Colonic mucosa (tissue), 4 donors: Measurements from ENCODE around the gene IFRD2. TPM values are rescaled to one million over a fixed set of nuclear protein-coding genes. Genes with fewer than 3 reads are reported as not detected.

ENCODE experiments used
- DNase-seq: peaks from one replicate; pipeline ENCODE4 v3.0.0-alpha.2; 2020
- H3K27ac ChIP-seq: fragments of 200-600 bp; one replicate; pipeline ENCODE4 v1.8.0; 2021
- H3K27me3 ChIP-seq: fragments of 200-600 bp; one replicate; pipeline ENCODE4 v1.8.0; 2021
- H3K36me3 ChIP-seq: fragments of 200-600 bp; one replicate; pipeline ENCODE4 v1.8.0; 2021
- H3K4me1 ChIP-seq: fragments of 200-600 bp; one replicate; pipeline ENCODE4 v1.8.0; 2021; ENCODE audit warnings: mild to moderate bottlenecking
- H3K4me3 ChIP-seq: fragments of 200-600 bp; one replicate; pipeline ENCODE4 v1.8.0; 2021
- H3K9ac ChIP-seq, 2 donors: one replicate each; pipeline ENCODE4 v1.7.0; 2013; ENCODE audit warnings: control low read depth in 2 of 2, low read depth in 2 of 2, low read length in 2 of 2
- H3K9me3 ChIP-seq: fragments of 200-600 bp; one replicate; pipeline ENCODE4 v1.8.0; 2021
- intact Hi-C: fragments of 100-400 bp; cut with DNase I; formaldehyde crosslinking; loops from one replicate; pipeline ENCODE4 v1.14.1; 2022
- total RNA-seq, 2 donors: library from RNA; stranded (reverse); fragmentation: NEBNext Ultra II Directional in 1 of 2; extraction: Animal tissue kit (Norgen Biotek cat#: 25700) in 1 of 2; gene quantifications; one replicate each; pipeline ENCODE4 v1.2.1, GENCODE V29; 2021
- TF ChIP-seq, protein P1 (sequence below): fragments of 200-600 bp; IDR thresholded peaks from one replicate; pipeline ENCODE4 v1.8.0; 2022; ENCODE audit warnings: antibody characterized with exemption, mild to moderate bottlenecking
- donor health status: healthy.
- donor health status: DM: no; HTN: no; CAD: no.
- donor health status: DM: no; HTN: no; CAD: no.

The IFRD2 gene
- total RNA-seq, 2 donors from 2014 or later: 52.8 to 129 TPM

DNA sequence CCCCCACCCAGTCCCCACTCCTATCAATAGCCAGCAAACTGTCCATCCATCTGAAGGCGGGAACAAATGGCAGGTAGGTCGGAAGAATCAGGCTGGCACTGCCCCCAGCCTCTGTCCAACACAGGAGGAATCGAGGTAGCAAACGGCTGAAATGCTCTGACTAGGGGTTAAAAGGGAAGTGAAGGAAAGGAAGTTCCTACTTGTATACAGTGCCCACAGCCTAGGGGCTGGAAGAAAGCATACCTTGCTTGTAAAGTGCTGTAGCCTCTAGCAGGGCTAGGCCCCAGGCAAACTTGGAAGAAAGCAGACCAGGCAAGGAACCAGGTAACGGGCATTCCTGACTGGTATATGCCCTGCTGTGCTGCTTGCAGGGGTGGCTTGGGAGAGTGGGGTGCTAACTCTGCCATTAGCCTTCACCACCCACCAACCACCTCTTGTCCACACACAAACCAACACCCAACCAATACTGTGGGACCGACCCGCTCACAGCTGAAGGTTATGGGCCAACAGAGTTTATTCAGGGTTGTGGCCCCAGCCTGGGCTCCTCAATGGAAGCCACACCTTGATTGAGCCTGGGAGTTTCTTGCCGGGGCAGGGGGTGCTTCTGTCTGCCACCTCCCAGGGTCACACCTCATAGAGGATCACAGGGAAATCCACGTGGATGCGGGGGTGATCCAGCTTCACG, 33.4 kb upstream of the IFRD2 start:
- no peak for DNase-seq
- Histone ChIP-seq H3K4me1 (peaks cover 23% of the 10 kb centered on the region), H3K27me3 (no peaks in the 10 kb centered on the region), H3K36me3 (peaks cover 8% of the 10 kb centered on the region), H3K9me3 (no peaks in the 10 kb centered on the region), H3K4me3 (no peak overlapping the region), H3K9ac (peak overlapping the region in 1 of 2 donors; percentile 26), H3K27ac (no peak overlapping the region)
- TF ChIP-seq, protein P1, sequence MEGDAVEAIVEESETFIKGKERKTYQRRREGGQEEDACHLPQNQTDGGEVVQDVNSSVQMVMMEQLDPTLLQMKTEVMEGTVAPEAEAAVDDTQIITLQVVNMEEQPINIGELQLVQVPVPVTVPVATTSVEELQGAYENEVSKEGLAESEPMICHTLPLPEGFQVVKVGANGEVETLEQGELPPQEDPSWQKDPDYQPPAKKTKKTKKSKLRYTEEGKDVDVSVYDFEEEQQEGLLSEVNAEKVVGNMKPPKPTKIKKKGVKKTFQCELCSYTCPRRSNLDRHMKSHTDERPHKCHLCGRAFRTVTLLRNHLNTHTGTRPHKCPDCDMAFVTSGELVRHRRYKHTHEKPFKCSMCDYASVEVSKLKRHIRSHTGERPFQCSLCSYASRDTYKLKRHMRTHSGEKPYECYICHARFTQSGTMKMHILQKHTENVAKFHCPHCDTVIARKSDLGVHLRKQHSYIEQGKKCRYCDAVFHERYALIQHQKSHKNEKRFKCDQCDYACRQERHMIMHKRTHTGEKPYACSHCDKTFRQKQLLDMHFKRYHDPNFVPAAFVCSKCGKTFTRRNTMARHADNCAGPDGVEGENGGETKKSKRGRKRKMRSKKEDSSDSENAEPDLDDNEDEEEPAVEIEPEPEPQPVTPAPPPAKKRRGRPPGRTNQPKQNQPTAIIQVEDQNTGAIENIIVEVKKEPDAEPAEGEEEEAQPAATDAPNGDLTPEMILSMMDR: no peak
- intact Hi-C loops: loop anchor here (10.0 kb wide), 1 partner anchor 51 kb away; the partner anchor contains the start of gene LSMEM2

DNA sequence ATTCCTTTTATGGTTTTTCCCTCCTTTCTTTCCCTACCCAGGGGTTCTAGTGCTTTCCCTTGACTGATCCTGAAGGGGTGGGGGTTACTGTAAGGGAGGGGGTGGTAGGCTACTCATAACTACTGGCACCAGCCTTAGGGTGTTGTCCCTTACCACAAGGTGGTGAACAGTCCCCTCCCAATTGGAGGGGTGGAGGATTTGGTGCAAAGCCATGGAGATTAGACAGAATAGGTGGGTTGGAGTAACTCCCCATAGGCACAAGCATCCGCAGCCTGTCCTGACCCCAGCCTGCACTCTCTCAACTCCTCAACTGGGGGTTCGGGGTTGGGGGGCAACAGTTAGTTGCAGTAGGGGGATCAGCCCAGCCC, 32.9 kb upstream of the IFRD2 start:
- no peak for DNase-seq
- no peak overlapping the region for H3K9ac ChIP-seq
- no peak overlapping the region for H3K4me3 ChIP-seq
- H3K27ac ChIP-seq: no peak overlapping the region
- intact Hi-C loops: loop anchor here (10.0 kb wide), 1 partner anchor 50 kb away; the partner anchor contains the start of gene LSMEM2
- no peaks in the 10 kb centered on the region for H3K27me3 ChIP-seq
- H3K4me1 ChIP-seq: peaks cover 23% of the 10 kb centered on the region
- H3K36me3 ChIP-seq: peaks cover 5% of the 10 kb centered on the region
- TF ChIP-seq, protein P1: no peak
- H3K9me3 ChIP-seq: no peaks in the 10 kb centered on the region

DNA sequence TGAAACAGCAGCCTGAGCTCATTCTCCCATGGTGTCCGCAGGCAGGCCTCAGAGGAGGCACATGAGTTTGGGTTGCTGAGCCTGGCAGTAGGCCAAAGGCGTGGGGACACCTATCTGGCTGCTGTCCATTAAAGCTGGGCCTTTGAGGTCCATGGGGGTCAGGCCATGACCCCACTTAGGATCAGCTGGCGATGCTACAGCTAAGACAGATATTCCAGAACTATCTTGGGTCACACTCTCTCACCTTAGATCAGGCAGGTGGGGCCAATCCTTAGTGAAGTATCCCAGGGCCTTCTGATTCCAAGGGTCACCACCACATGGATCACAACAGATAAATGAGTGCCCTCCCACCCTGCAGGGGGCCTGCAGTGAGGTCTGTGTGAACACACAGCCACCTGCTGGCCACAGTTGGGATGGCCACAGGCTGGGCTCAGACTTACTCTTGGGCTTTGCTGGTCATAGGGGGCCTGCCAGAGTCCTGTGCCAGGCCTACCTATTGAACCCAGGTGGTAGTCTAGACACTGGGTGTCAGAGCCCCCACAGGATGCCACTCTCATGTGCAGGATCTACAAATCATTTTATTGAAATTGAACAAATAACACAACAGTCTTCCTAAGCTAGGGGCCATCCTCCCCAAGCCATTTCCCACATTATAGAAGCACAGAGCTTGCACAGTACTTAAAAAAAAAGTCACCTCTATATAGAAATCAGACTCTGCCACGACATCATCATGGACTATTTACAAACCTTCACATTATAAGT, 32.3 kb upstream of the IFRD2 start:
- Histone ChIP-seq H3K36me3 (no peaks in the 10 kb centered on the region), H3K4me1 (peaks cover 23% of the 10 kb centered on the region), H3K9me3 (no peaks in the 10 kb centered on the region), H3K4me3 (no peak overlapping the region), H3K27me3 (no peaks in the 10 kb centered on the region), H3K27ac (no peak overlapping the region), H3K9ac (peak overlapping the region in 1 of 2 donors; percentile 44)
- DNase-seq: no peak
- TF ChIP-seq, protein P1: peak; percentile 81
- intact Hi-C loops: loop anchor here (10.0 kb wide), 1 partner anchor 50 kb away; the partner anchor contains the start of gene LSMEM2

GRCh38 chr3:50323614-50324199, 31.5 kb upstream of the IFRD2 start:
- Histone ChIP-seq H3K27ac (no peak overlapping the region), H3K27me3 (no peaks in the 10 kb centered on the region), H3K4me3 (no peak overlapping the region), H3K9me3 (no peaks in the 10 kb centered on the region), H3K9ac (peak overlapping the region in 1 of 2 donors; percentile 44), H3K4me1 (peaks cover 27% of the 10 kb centered on the region), H3K36me3 (no peaks in the 10 kb centered on the region)
- TF ChIP-seq, protein P1: no peak
- intact Hi-C loops: loop anchor here (10.0 kb wide), 1 partner anchor 49 kb away; the partner anchor contains the start of gene LSMEM2
- no peak for DNase-seq

DNA sequence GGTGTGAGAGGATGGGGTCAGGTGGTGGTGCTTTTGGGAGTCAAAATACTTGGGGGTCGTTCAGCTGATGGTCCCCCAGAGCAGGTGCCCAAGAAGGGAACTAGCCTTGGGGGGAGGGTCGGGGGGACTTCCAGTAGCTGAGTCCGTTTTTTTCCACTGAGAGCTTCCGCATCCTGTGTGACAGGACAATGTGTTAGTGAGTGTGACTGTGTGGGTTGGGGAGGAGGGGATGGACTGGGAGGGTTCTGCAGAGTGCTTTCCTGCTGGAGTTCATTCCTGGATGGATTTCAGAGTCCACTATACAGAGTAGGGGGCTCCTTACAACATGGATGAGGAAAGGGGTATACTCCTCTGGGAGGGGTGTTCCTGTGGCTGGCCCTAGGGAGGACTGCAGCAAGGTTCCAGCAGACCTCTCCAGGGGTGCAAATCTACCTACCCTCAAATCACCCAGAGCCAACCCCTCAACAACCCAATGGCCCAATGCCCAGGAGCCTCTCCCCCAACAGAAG, 30.9 kb upstream of the IFRD2 start:
- DNase-seq: no peak
- intact Hi-C loops: loop anchor here (10.0 kb wide), 1 partner anchor 48 kb away; the partner anchor contains the start of gene LSMEM2
- peak overlapping the region in 1 of 2 donors; percentile 91 for H3K9ac ChIP-seq

More for the DNA sequence above, 30.9 kb upstream of the IFRD2 start:
- Histone ChIP-seq H3K4me3 (no peak overlapping the region), H3K9me3 (no peaks in the 10 kb centered on the region), H3K36me3 (no peaks in the 10 kb centered on the region), H3K4me1 (peaks cover 28% of the 10 kb centered on the region), H3K27me3 (no peaks in the 10 kb centered on the region), H3K27ac (peak overlapping the region; percentile 81)
- TF ChIP-seq, protein P1: no peak
